A673 (cell line): ENCODE measurements around the gene ALX4.

Experiments
- EZH2 ChIP-seq: fragments of 200-600 bp; sonication (generic); IDR thresholded peaks from 2 replicates; pipeline ENCODE4 v1.6.1; 2017; ENCODE audit warnings: borderline replicate concordance, low read depth, mild to moderate bottlenecking, mixed read lengths, antibody characterized with exemption, low read length; ENCODE audit not compliant: poor library complexity, severe bottlenecking
- TF ChIP-seq, protein P1 (sequence below): fragments of 300-800, 200-600 bp; sonication (generic); conservative IDR thresholded peaks from 2 replicates; pipeline ENCODE4 v1.5.1; 2017; ENCODE audit warnings: low read depth, mild to moderate bottlenecking, antibody characterized with exemption, low read length, moderate library complexity, mixed read lengths

DNA sequence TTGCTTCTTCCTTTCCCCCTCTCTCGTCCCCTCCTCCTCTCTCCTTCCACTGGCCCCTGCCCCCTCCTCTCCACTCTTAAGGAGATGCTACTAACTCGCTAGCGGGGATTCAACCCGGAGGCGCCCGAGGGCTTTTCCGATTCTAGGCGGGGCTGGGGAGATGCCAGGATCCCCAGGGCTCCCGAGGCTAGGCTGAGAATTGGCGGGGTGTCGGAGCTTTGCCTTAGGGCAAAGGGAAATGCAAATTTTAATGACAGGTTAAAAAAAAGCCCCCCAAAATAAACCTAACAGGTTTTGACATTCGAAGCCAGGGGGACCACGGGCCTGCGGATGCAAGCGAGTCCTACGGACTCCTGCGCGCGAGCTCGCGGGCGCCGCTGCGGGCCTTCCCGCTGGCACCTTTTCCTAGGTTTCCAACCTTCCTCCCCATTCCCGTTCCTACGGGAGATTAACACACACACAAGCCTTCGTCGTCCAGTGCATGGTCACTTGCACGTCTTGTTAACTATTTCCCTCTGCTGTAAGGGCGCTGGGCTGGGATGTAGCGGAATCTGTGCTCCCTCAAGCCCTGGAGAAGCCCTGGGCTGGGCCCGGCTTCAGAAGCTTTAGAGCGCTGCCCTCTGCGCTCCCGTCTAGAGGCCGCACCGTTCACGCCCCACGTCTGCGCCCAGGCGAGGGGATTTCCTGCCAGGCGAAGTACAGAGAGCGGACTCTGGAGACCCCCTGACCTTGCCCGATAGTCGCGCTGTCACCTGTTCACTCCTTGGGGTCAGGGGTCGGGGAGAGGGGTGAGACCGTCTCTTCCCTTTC lies 729 bp upstream of the ALX4 start:
- TF ChIP-seq, protein P1, sequence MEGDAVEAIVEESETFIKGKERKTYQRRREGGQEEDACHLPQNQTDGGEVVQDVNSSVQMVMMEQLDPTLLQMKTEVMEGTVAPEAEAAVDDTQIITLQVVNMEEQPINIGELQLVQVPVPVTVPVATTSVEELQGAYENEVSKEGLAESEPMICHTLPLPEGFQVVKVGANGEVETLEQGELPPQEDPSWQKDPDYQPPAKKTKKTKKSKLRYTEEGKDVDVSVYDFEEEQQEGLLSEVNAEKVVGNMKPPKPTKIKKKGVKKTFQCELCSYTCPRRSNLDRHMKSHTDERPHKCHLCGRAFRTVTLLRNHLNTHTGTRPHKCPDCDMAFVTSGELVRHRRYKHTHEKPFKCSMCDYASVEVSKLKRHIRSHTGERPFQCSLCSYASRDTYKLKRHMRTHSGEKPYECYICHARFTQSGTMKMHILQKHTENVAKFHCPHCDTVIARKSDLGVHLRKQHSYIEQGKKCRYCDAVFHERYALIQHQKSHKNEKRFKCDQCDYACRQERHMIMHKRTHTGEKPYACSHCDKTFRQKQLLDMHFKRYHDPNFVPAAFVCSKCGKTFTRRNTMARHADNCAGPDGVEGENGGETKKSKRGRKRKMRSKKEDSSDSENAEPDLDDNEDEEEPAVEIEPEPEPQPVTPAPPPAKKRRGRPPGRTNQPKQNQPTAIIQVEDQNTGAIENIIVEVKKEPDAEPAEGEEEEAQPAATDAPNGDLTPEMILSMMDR, result peak; percentile 20; the same call in 1 of the 2 replicates
- no peak for TF ChIP-seq EZH2
